HG02759 (cell line): ENCODE measurements around the gene DISC1.
"Not testable (repeated sequence)": the region's sequence is repeated elsewhere in the genome, so short reads cannot be mapped to it uniquely, and the experiment has no call there.

Experiments
- ATAC-seq: cut with Tn5 transposase; IDR thresholded peaks from one replicate; pipeline ENCODE4 v1.9.1; 2021; ENCODE audit warnings: mild to moderate bottlenecking, moderate library complexity; ENCODE audit not compliant: unreplicated experiment

The DISC1 gene

DNA sequence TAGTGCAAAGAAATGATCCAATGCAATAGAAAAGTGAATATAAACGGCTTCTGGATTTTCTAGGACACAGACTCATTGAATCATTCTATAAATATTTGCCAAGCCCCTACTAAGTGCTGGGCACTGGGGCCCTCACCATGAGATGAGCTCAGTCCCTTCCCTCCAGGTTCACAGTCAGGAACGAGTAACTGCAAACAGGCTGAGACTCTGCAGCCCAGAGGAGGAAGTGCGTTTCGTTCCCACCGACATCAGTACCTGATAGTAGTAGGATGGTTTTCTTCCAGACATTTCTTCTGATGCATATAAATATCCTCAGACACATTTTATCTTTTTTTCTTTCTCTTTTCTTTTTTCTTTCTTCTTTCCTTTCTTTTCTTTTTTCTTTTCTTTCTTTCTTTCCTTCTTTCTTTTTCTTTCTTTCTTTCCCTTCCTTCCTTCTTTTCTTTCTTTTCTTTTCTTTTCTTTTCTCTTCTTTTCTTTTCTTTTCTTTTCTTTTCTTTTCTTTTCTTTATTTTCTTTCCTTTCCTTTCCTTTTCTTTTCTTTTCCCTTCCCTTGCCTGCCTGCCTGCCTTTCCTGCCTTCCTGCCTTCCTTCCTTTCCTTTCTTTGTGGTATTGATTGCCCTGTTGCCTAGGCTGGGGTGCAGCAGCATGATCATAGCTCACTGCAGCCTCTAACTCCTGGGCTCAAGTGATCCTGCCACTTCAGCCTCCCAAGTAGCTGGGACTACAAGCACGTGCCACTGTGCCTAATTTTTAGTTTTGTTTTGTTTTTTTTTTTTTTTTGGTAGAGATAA, 135.4 kb downstream of the DISC1 start:
- no peak for ATAC-seq

DNA sequence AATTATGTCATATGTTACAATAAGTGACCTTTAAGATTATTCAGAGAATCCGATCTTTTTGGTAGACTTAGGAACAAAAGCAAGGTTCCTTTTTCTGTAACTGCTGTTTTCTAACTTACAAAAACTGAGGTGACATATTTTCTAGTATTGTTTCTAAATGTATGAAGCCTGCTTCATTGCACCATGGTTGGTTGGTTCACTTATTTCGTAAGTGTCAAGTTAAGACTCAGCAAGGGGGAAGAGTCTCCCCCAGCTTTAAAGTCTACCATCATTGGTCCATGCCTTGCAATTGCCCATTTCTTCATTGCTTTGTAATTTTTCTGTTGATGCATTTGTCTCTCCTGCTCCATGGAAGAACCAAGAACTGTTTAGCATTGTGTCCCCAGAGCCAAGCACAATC, 136.9 kb downstream of the DISC1 start:
- no peak for ATAC-seq

DNA sequence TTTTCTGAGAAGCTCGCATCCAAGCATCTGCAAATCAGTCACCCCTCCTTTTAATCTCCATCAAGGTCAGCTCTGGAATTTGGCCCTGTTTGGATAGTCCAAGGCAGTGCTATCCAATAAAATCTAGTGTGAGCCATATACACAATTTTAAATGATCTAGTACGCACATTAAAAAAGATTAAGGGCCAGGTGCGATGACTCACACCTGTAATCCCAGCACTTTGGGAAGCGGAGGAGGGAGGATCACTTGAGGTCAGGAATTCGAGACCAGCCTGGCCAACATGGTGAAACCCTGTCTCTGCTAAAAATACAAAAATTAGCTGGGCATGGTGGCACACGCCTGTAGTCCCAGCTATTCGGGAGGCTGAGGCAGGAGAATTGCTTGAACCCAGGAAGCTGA, 139.2 kb downstream of the DISC1 start:
- not testable (repeated sequence) for ATAC-seq

DNA sequence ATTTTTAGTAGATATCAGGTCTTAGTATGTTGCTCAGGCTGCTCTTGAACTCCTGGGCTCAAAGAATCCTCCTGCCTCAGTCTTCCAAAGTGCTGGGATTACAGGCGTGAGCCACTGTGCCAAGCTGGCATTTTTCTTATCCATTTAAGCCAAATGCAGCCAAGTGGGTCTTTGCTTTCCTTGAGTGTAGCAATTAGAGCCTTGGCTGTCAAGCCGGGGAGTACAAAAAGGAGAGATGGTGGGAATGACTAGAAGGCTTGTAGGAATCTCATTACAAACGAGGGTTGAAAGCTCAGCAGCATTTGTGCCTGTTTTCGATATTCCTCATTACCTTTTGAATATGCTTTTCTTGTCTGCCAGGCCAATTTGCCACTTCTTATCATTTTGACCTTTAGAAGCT, 140.9 kb downstream of the DISC1 start:
- no peak for ATAC-seq

DNA sequence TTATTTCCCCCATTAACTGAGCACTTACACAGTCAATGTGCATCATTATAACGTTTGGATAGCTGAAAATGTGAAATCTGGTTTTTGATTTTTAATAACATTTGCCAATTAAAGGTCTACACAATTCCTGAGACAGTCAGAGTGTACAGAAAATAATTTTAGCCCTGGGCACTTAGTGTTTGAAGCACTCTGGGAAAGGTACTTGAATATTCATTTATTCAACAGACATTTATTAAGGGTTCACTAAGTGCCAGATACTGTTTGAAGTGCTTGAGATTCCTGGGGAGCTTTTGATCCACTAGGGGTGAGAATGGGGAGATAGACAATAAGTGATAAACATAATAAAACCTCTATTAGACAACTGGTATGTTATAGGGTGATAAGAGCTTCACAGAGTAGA, 141.8 kb downstream of the DISC1 start:
- ATAC-seq, result no peak

DNA sequence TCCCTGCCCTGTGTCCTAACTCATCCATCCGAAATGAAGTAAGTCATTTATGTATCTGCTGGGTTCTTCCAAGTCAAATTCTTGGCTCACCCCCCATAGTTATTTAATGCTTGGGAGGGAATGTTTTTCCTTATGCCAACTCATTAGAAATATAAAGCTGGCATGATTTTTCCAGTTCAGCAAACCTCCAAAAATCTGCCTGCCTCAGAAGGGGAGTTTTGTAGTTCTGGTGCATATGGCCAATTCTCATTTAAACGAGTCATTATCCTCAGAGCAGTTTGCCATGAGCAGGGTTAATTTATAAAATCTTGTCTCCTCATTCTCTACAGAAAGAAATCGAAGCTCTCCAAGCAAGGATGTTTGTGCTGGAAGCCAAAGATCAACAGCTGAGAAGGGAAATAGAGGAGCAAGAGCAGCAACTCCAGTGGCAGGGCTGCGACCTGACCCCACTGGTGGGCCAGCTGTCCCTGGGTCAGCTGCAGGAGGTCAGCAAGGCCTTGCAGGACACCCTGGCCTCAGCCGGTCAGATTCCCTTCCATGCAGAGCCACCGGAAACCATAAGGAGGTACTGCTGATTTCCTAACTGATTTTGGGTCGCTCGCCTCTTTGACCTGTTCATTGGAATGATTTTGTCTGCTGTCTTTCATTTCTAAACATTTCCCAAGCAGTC, 144.1 kb downstream of the DISC1 start:
- no peak for ATAC-seq

DNA sequence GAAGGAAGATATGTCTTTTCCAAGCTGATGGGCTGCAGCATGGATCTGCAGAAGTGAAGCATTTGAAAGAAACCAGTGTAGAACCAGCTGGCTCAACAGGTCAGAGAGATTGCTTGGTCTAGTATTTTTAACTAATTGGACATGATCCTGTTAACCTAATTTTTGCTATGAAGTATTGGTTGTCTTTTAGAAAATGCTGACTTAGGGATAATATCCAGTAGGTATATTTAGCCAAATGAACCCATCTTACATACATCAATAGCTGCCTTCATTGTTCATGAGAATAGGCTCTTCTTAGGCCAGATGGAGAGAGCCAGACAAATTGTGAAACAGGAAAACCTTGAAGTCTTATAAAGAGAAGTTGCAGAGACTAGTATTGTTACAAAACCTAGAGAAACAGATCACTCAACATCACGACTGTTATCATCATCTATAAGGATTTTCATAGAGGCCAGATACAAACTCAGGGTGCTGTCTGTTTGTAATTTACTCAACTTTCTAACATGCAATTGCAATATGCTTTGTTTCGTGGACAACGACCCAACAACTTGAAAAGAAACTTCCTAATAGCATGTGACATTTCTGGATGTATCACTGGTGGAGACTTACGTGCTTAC, 148.2 kb downstream of the DISC1 start:
- no peak for ATAC-seq

DNA sequence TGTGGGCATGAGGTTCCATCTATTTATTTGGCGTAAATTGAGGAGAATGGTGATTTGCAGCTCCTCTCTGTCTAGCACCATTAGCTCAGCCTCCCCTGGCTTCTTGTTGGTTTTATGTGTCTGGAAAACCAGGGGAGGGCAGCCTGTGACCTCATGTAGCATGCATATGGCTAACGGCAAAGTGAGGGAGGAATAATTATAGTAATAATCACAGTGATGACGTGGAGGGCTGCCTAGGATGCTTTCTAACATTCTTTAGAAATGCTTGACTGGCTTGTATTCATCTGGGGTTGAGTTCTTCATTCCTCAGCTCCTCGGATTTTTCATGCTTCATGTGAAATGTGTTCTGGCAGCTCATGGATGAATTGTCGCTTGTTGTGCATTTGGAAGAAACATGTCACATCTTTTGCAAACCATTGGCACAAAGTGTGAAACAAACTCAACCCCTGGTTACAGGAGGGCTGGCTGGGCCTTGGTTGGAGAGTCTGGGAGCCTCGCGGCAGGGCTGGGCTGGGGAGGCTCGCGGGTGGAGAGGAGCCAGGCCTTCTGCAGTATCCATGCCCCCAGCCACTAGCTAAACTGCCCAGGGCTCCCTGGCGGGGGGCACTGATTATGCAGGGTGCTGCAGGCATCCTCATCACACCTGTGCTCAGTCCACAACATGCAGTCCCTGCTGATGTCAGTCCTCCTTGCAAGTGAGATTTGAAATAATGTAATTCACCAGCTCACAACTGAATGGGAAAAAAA, 149.6 kb downstream of the DISC1 start:
- ATAC-seq, result no peak

DNA sequence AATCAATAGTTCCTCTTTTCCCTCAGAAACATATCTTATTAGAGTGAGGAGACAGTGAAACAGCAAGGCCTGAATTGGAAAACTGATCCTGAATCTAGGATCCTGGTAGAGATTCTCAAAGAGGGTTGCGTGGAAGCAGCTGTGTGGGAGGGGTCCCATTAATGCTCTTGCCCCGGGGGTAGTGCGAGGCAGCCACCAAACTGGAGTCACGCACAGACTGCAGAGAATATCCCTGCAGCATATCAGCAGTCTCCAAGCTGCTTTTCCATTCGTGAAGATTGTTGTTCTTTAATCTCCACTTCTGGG, 150.1 kb downstream of the DISC1 start:
- ATAC-seq, result no peak

DNA sequence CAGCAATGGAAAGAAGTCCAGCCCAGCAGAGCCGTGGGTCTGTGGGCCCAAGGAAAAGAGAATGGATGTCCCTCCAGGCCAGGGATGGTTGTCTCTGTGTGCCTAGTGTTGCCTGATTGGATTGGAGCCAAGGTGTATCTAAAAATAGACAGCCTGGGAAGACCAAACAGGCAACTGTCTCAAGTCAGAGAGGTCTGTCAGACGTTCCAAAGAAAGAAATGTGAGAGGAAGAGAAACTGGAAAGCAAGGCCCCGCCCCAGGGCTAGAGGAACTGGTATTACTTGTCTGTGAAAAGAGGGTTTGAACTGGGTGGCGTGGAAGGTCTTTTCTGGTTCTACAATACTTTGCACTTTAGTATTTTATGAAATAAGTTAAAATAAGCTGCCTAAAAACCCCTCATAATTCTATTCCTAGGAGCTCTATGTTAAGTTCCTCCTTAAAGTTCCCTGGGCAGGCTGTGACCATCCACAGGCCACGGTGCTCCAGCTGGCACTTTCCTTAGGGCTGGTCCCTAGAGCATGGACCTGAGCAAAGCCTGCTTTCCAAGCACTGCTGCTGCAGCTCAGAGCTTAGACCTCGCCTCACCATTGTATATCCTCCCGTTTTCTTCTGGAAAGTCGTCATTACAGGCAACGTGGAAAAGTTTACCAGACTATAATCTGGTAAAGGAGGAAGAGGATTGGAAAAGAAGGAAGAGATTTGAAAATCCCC, 151.6 kb downstream of the DISC1 start:
- no peak for ATAC-seq

DNA sequence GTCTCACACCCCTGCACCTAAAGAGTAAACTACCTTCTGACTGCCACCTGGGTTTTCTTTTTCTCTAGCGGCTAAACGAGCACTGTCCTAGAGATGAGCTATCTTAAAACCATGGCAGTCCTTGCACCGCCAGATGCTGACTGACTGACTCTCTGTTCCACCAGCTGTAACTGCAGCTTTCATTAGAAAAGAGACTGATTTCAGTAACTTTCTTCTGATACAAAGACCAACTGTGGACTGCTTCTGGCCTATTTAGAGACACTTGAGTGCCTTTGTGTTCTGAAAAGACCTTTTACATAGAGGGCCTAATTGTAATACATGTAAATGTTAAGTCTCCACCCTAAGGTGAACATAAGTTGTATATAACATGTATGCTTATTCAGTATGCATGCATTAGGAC, 152.5 kb downstream of the DISC1 start:
- ATAC-seq, result no peak

DNA sequence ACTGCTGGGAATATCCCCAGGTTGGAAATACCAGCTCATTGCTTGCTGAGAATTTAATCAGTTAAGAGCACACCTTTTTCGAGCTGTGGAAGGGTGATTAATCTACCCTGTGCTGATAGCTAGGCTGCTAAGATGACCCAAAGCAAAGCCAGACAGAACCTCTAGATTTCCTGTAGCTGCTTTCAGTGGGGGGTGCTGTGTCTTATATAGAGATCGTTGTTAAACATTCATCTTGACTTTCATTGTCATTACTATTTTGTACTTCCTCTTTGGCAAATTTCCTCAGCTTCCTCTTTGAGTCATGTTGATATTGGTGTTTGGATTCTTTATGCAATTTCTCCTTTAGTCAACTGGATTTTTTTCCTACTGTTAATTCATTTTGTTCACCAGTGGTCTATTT, 155.3 kb downstream of the DISC1 start:
- no peak for ATAC-seq

DNA sequence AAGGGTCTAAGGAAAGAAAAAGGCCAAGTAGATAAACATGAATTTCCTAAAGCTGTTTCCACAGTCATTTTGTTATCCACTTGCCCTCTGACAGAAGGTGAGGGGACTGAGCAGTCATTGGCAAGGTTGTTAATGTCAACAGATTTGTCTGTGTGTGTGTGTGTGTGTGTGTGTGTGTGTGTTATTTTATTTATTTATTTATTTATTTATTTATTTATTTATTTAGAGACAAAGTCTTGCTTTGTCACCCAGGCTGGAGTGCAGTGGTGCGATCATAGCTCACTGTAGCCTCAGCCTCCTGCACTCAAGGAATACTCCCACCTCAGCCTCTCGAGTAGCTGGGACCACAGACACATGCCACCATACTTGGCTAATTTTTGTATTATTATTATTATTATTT, 158.5 kb downstream of the DISC1 start:
- not testable (repeated sequence) for ATAC-seq

DNA sequence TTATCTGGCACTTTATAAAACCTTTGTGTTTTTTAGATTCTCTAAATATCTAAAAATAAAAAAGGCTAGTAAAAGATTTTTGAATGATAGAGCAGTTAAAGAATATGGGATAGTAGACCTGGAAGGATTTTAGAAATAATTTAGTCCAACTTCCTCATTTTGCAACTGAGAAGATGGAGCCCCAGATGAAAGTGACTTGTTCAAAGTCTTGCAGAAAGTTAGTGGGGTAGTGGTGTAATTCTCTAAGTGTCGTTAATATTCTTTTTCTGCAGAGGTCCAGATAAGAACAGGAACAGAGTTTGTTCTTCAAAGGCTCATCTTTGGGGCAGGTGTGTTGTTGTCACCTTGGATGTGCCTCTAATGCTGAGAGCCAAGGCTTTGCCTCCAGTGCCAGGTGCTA, 159.5 kb downstream of the DISC1 start:
- ATAC-seq, result no peak

DNA sequence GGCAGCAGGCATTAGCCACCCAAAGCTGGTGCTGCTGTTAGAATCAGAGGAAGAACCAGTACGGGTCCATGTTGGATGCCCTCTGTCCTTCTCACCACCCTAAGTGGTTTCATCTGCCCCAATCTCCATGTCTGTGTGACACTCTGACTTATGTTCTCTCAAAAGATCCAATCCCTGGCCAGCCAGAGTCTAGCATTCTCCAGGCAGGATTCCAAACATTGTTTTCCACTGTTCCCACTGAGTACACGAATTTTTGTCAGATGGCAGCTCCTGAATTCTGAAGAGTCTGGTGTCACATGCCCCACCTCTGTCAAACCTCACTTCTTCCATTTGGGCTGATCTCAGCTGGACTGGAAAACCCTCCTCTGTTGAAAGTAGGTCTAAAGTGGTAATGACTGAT, 166.0 kb downstream of the DISC1 start:
- ATAC-seq, result no peak

DNA sequence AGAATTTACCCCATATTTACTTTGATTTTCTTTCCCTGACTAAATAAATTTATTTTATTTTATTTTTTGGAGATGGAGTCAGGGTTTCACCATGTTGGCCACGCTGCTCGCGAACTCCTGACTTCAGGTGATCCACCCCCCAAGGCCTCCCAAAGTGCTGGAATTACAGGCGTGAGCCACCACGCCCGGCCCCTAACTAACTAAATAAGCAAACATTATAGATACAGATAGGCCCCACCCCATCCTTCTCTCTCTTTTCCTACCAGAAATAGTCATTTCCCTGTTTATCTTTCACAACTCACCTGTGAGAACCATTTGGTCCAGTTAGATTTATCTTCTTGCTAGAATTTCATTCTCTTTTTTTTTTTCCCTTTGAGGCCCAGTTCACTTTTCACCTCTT, 167.3 kb downstream of the DISC1 start:
- no peak for ATAC-seq

DNA sequence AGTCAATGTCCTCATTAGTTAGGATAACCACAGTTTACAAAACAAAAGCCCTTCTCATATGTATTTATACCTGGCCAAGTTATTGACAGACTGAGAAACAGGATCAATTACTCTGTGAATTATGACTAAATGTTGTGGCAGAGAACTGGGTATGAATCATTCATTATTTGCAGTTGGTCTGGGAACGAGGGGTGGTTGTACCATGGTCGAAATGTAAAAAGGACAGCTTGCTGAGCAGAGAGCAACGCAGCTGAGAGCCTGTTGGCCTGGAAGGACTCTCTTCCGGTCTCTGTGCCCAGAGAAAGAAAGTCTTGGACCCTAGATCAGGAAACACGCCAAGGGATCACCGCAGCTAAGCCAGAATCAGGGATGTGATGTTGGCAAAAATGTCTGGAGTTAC, 169.6 kb downstream of the DISC1 start:
- no peak for ATAC-seq

DNA sequence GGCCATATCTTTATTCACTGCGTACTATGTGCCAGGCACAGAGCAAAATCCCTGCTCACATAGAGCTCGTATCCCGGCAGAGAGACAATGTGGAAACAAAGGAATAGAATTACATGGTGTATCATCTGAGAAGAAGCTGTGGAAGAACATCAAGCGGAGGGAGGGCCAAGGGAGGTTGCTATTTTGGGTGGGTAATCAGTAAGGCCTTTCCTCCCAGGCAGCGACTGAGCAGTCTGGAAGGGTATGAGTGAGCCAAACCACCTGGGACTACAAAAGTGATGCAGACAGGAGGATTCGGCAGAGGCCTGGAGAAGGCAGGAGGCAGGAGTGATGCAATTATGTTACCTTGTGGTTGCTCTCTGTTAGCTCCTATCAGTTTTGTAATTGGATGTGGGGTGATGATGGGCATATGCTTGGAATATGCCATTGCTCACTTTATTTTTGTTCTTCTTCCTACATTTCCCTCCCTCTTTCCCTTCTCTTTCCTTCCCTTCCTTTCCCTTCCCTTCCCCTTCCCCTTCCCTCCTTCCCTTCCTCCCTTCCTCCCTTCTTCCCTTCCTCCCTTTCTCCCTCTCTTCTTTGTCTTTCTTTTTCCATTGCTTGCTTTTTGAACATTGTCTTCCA, 172.9 kb downstream of the DISC1 start:
- no peak for ATAC-seq

DNA sequence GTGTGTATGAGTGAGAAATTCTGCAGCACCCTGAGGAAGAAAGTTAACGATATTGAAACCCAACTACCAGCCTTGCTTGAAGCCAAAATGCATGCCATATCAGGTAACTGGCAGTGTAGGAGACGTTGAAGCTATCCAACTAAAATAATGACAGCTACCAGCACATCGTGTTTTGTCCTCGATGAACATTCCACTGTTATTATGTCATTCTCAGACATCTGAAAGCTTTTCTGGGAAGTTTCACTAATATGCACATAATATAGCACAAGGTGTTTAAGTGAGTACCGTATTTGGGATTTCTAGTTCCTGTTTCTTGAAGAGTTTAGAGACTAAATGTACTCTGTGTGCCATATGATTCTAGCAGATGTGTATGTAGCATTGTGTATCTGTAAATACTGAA, 173.5 kb downstream of the DISC1 start:
- ATAC-seq, result no peak

DNA sequence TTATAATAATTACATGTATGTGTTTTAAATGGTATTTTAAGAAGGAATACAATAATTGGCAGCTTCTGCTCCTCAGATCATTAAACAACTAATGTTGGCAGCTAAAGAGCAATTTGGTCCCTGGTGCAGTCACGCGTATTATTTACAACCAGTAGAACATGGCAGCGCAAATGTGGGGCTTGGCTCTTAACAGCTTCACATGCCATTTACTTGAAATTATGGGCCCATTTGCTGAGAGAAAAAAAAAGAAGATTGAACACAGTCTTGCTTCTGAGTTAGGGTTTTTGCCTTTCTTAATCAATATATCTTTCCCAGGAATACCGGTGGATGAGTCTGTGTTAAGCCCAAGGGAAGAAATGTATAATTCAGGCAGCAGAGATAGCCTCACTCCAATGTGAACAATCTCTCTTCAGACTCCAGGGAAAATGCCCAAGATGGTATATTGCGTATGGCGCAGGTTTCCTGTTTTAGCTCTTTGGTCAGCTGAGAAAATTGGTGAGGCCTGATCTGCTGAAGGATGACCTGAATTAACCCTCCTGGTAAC, 174.5 kb downstream of the DISC1 start:
- no peak for ATAC-seq
